ENCODE measurements around the gene KL.
A peak's percentile ranks its signal among the peaks of the same experiment; 100 is the strongest.

KL gene

GRCh38 chr13:33006134-33006533, 10.1 kb upstream of the KL start:
- DNase-seq = no peak

GRCh38 chr13:33006638-33007037, 9.6 kb upstream of the KL start:
- no peak for DNase-seq

GRCh38 chr13:33007237-33007636, 9.0 kb upstream of the KL start:
- DNase-seq = no peak

GRCh38 chr13:33007950-33008349, 8.3 kb upstream of the KL start:
- DNase-seq = no peak

- DNase-seq = no peak
Observed at GRCh38 chr13:33008946-33009722, 7.1 kb upstream of the KL start.

- no peak for DNase-seq
Observed at GRCh38 chr13:33011828-33012470, 4.3 kb upstream of the KL start.

- no peak for DNase-seq
Observed at GRCh38 chr13:33014291-33014690, 1.9 kb upstream of the KL start.

- DNase-seq = no peak
Observed at GRCh38 chr13:33015241-33015668, 968 bp upstream of the KL start.

GRCh38 chr13:33015791-33016323, 366 bp upstream of the KL start:
- DNase-seq = no peak

- DNase-seq = no peak
Observed at GRCh38 chr13:33017323-33017929, 1.2 kb downstream of the KL start.

- DNase-seq = no peak
Observed at GRCh38 chr13:33018886-33019285, 2.7 kb downstream of the KL start.

- DNase-seq = no peak
Observed at GRCh38 chr13:33022986-33023385, 6.8 kb downstream of the KL start.

GRCh38 chr13:33025220-33025744, 9.1 kb downstream of the KL start:
- DNase-seq = no peak

- DNase-seq = no peak
Observed at GRCh38 chr13:33026489-33027152, 10.4 kb downstream of the KL start.

- DNase-seq = no peak
Observed at GRCh38 chr13:33028620-33029019, 12.4 kb downstream of the KL start.

GRCh38 chr13:33031277-33031676, 15.1 kb downstream of the KL start:
- no peak for DNase-seq

- no peak for DNase-seq
Observed at GRCh38 chr13:33032037-33032625, 15.9 kb downstream of the KL start.

GRCh38 chr13:33033051-33033812, 17.0 kb downstream of the KL start:
- DNase-seq = peak; percentile 19

GRCh38 chr13:33033986-33034385, 17.8 kb downstream of the KL start:
- DNase-seq = no peak

GRCh38 chr13:33034882-33035520, 18.8 kb downstream of the KL start:
- DNase-seq = no peak

- DNase-seq = no peak
Observed at GRCh38 chr13:33037673-33038072, 21.4 kb downstream of the KL start.

Data from activated T-cell treated with anti-CD3 and anti-CD28 coated beads, Interleukin-2, amount 50 U/mL, for 1 hour (primary cell).